Left lung (tissue), 10 donors: ENCODE data around the gene DRP2. TPM values are rescaled to one million over a fixed set of nuclear protein-coding genes. Genes with fewer than 3 reads are reported as not detected.
"Not testable (repeated sequence)": the region's sequence is repeated elsewhere in the genome, so short reads cannot be mapped to it uniquely, and the experiment has no call there.

Experiments used
- ATAC-seq: fragments of 200-7000 bp; cut with Tn5 transposase; one replicate; pipeline ENCODE4 v1.9.1; 2020; ENCODE audit warnings: moderate library complexity
- DNase-seq, 4 donors: peaks; one replicate each; pipeline ENCODE4 v3.0.0-alpha.2; 2013 to 2020
- H3K27ac ChIP-seq, 2 donors: fragments of 200-600 bp; sonication (generic) in 1 of 2; one replicate each; pipeline versions ENCODE4 v1.5.0 to v1.8.0; 2020 to 2021
- H3K27me3 ChIP-seq, 2 donors: fragments of 200-600 bp; sonication (generic) in 1 of 2; one replicate each; pipeline versions ENCODE4 v1.5.0 to v1.8.0; 2020 to 2021
- H3K36me3 ChIP-seq, 2 donors: fragments of 200-600 bp; sonication (generic) in 1 of 2; one replicate each; pipeline versions ENCODE4 v1.5.0 to v1.8.0; 2020 to 2021
- H3K4me1 ChIP-seq, 2 donors: fragments of 200-600 bp; one replicate each; pipeline ENCODE4 v1.8.0; 2021
- H3K4me3 ChIP-seq, 2 donors: fragments of 200-600 bp; sonication (generic) in 1 of 2; one replicate each; pipeline versions ENCODE4 v1.5.0 to v1.8.0; 2020 to 2021; ENCODE audit warnings: mild to moderate bottlenecking in 1 of 2
- H3K9me3 ChIP-seq, 2 donors: fragments of 200-600 bp; sonication (generic) in 1 of 2; one replicate each; pipeline versions ENCODE4 v1.5.0 to v1.8.0; 2020 to 2021
- CTCF ChIP-seq, 2 donors: fragments of 200-600 bp; sonication (generic) in 1 of 2; IDR thresholded peaks; one replicate each; pipeline versions ENCODE4 v1.5.0 to v1.8.0; 2021; ENCODE audit warnings: antibody characterized with exemption in 2 of 2
- intact Hi-C, 2 donors: fragments of 100-400 bp; cut with DNase I; formaldehyde crosslinking; loops; one replicate each; pipeline versions ENCODE4 v1.11.2 to v1.14.2; 2022
- polyA plus RNA-seq, 6 donors: library from polyadenylated mRNA; unstranded; fragments of 120-200 nt; gene quantifications; one replicate each; pipeline ENCODE4 v1.2.1, GENCODE V29; 2013; ENCODE audit not compliant: insufficient read length in 6 of 6
- total RNA-seq, 2 donors: library from RNA; stranded (reverse); fragmentation: NEBNext Ultra II Directional; extraction: Animal tissue kit (Norgen Biotek cat#: 25700); gene quantifications; one replicate each; pipeline ENCODE4 v1.2.1, GENCODE V29; 2021
- donor health status: DM: no; HTN: yes; CAD: no.
- donor health status: DM: no; HTN: no; CAD: no.

The DRP2 gene
- total and polyA plus RNA-seq, 8 donors = 0.08 to 2.3 (median 1.8) TPM

- Histone ChIP-seq H3K36me3 (no peaks in the 10 kb centered on the region), H3K4me3 (no peak overlapping the region)
- TF ChIP-seq CTCF (IDR thresholded peaks at IDR 0.05) = no peak
Measured at GRCh38 chrX:101274198-101274597, 54.6 kb downstream of the DRP2 start.

GRCh38 chrX:101276238-101276637 is 56.7 kb downstream of the DRP2 start:
- no peak for TF ChIP-seq CTCF (IDR thresholded peaks at IDR 0.05)
- ATAC-seq (no peak), DNase-seq (no peak)
- Histone ChIP-seq H3K9me3 (no peaks in the 10 kb centered on the region), H3K27me3 (peaks cover 0 to 3% of the 10 kb centered on the region in 2 donors), H3K4me3 (no peak overlapping the region), H3K4me1 (no peaks in the 10 kb centered on the region), H3K36me3 (no peaks in the 10 kb centered on the region), H3K27ac (no peak overlapping the region)
- intact Hi-C loops = no loop called here

More at GRCh38 chrX:101274198-101274597, 54.6 kb downstream of the DRP2 start:
- no peak overlapping the region for H3K27ac ChIP-seq
- no peaks in the 10 kb centered on the region for H3K4me1 ChIP-seq
- H3K27me3 ChIP-seq = no peaks in the 10 kb centered on the region
- DNase-seq = no peak
- ATAC-seq = no peak
- intact Hi-C loops = no loop called here
- no peaks in the 10 kb centered on the region for H3K9me3 ChIP-seq

- peaks cover 12 to 15% of the 10 kb centered on the region in 2 donors for H3K27me3 ChIP-seq
- peak; percentile 83 for ATAC-seq
Measured at GRCh38 chrX:101287402-101287801, 67.8 kb downstream of the DRP2 start.

GRCh38 chrX:101290957-101291603 is 71.5 kb downstream of the DRP2 start, which contains the start of gene TAF7L:
Gene TAF7L (minus strand): TSS chrX:101291334. CDS start chrX:101287543, 3,791 bp downstream.
- ATAC-seq = peak; percentile 29
- intact Hi-C loops = no loop called here
- no peak within 1 kb of the TSS for H3K4me3 ChIP-seq
- H3K9me3 ChIP-seq = no peaks in the 10 kb centered on the region
- TF ChIP-seq CTCF (IDR thresholded peaks at IDR 0.05) = no peak
- H3K36me3 ChIP-seq = no peaks in the 10 kb centered on the region
- peaks cover 12 to 15% of the 10 kb centered on the region in 2 donors for H3K27me3 ChIP-seq
- peak in 2 of 4 donors; percentile 3 to 54 for DNase-seq
- H3K27ac ChIP-seq = no peak within 1 kb of the TSS
- no peaks in the 10 kb centered on the region for H3K4me1 ChIP-seq

More at GRCh38 chrX:101287402-101287801, 67.8 kb downstream of the DRP2 start:
- Histone ChIP-seq H3K4me1 (no peaks in the 10 kb centered on the region), H3K9me3 (no peaks in the 10 kb centered on the region), H3K4me3 (no peak overlapping the region), H3K36me3 (no peaks in the 10 kb centered on the region), H3K27ac (no peak overlapping the region)
- DNase-seq = peak in 2 of 4 donors; percentile 13 to 32
- intact Hi-C loops = no loop called here
- TF ChIP-seq CTCF (IDR thresholded peaks at IDR 0.05) = peak; percentile 28 to 56

- DNase-seq, H3K36me3 ChIP-seq, H3K4me3 ChIP-seq, H3K27ac ChIP-seq, H3K9me3 ChIP-seq, H3K4me1 ChIP-seq, ATAC-seq, intact Hi-C loops: not testable (repeated sequence)
- peaks cover 11 to 12% of the 10 kb centered on the region in 2 donors for H3K27me3 ChIP-seq
Measured at GRCh38 chrX:101295603-101296002, 76.0 kb downstream of the DRP2 start.
